Choroid plexus epithelial cell (primary cell): ENCODE results near the gene ZNF12.
A peak's percentile ranks its signal among the peaks of the same experiment; 100 is the strongest.
"Not testable (repeated sequence)": the region's sequence is repeated elsewhere in the genome, so short reads cannot be mapped to it uniquely, and the experiment has no call there.

ENCODE experiments used
- DNase-seq: peaks from one replicate; pipeline ENCODE4 v3.0.0-alpha.2; 2010; ENCODE audit warnings: low read depth
- H3K4me3 ChIP-seq: 2 replicates; pipeline ENCODE4 v1.5.1; 2011; ENCODE audit warnings: low read depth, mild to moderate bottlenecking, control low read depth, low read length, moderate library complexity
- TF ChIP-seq, protein P1 (sequence below): conservative IDR thresholded peaks from 2 replicates; pipeline ENCODE4 v1.5.1; 2011; ENCODE audit warnings: low read depth, mild to moderate bottlenecking, control low read depth, inconsistent platforms, low read length, moderate library complexity

The ZNF12 gene

DNA sequence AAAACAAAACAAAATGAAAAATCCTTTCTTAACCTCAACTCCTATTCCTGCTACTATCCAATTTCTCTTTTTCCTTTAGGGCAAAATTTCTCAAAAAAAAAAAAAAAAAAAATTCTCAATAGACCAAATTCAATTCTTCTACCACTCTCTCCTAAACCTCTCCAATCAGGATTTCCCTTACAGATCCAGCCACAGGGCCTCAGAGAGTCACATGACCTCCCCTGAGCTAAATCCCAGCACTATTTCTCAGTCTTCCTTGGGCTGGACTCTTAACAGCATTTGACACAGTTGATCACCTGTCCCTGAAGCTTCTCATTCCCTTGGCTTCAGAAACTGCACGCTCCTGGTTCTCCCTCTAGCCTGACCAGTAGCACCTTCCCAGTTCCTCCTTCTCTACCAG lies 4.9 kb downstream of the ZNF12 start:
- TF ChIP-seq, protein P1, sequence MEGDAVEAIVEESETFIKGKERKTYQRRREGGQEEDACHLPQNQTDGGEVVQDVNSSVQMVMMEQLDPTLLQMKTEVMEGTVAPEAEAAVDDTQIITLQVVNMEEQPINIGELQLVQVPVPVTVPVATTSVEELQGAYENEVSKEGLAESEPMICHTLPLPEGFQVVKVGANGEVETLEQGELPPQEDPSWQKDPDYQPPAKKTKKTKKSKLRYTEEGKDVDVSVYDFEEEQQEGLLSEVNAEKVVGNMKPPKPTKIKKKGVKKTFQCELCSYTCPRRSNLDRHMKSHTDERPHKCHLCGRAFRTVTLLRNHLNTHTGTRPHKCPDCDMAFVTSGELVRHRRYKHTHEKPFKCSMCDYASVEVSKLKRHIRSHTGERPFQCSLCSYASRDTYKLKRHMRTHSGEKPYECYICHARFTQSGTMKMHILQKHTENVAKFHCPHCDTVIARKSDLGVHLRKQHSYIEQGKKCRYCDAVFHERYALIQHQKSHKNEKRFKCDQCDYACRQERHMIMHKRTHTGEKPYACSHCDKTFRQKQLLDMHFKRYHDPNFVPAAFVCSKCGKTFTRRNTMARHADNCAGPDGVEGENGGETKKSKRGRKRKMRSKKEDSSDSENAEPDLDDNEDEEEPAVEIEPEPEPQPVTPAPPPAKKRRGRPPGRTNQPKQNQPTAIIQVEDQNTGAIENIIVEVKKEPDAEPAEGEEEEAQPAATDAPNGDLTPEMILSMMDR, result no peak
- no peak overlapping the region for H3K4me3 ChIP-seq
- no peak for DNase-seq

GRCh38 chr7:6700793-6701192 lies 6.0 kb downstream of the ZNF12 start:
- H3K4me3 ChIP-seq, result no peak overlapping the region
- DNase-seq, result no peak
- TF ChIP-seq, protein P1, result no peak

DNA sequence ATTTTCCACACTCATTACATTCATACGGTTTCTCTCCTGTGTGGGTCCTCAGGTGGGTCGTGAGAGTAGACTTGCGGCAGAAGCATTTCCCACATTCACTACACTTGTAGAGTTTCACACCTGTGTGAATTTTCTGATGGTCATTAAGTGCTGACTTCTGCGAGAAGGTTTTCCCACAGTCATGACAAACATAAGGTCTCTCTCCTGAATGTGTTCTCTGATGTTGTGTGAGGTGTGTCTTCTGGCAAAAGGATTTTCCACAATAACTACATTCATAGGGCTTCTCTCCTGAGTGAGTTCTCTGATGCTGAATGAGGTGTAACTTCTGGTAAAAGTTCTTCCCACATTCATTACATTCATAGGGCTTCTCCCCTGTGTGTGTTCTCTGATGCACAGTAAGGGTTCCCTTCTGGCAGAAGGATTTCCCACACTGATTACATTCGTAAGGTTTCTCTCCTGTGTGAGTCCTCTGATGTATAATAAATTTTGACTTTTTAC lies 15.1 kb downstream of the ZNF12 start:
- H3K4me3 ChIP-seq, result no peak overlapping the region
- DNase-seq, result peak; percentile 46
- TF ChIP-seq, protein P1, result no peak

- no peak for DNase-seq
- TF ChIP-seq, protein P1, result no peak
Measured at GRCh38 chr7:6691103-6691502, 15.6 kb downstream of the ZNF12 start.

GRCh38 chr7:6680146-6680545 lies 26.6 kb downstream of the ZNF12 start:
- no peak for DNase-seq
- H3K4me3 ChIP-seq, result no peak overlapping the region
- TF ChIP-seq, protein P1, result no peak

More at GRCh38 chr7:6691103-6691502, 15.6 kb downstream of the ZNF12 start:
- no peak overlapping the region for H3K4me3 ChIP-seq

GRCh38 chr7:6675807-6676405 lies 30.8 kb downstream of the ZNF12 start:
- H3K4me3 ChIP-seq, result no peak overlapping the region

DNA sequence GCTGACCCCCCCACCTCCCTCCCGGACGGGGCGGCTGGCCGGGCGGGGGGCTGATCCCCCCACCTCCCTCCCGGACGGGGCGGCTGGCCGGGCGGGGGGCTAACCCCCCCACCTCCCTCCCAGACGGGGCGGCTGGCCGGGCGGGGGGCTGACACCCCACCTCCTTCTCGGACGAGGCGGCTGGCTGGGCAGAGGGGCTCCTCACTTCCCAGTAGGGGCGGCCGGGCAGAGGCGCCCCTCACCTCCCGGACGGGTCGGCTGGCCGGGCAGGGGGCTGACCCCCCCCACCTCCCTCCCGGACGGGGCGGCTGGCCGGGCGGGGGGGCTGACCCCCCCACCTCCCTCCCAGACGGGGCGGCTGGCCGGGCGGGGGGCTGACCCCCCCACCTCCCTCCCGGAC lies 35.9 kb downstream of the ZNF12 start:
- not testable (repeated sequence) for DNase-seq, H3K4me3 ChIP-seq

More at GRCh38 chr7:6675807-6676405, 30.8 kb downstream of the ZNF12 start:
- DNase-seq, result no peak
- TF ChIP-seq, protein P1, result no peak
